ENCODE measurements around the gene OGFRL1.

The OGFRL1 gene

GRCh38 chr6:71345476-71346333, 57.1 kb downstream of the OGFRL1 start:
- H3K4me1 ChIP-seq (ENCODE audit: control insufficient read depth, insufficient read depth, low read length, poor library complexity, severe bottlenecking), result no peaks in the 10 kb centered on the region
- H3K27me3 ChIP-seq (replicated peaks; ENCODE audit: control insufficient read depth, insufficient read depth, low read length, poor library complexity, severe bottlenecking), result no peaks in the 10 kb centered on the region
- H3K9me3 ChIP-seq (ENCODE audit: control insufficient read depth, low read length), result no peaks in the 10 kb centered on the region
- H3K36me3 ChIP-seq (ENCODE audit: control insufficient read depth, insufficient read depth, low read length), result no peaks in the 10 kb centered on the region
- no peak overlapping the region for H3K4me3 ChIP-seq (ENCODE audit: insufficient read depth, low read depth, low read length, poor library complexity, severe bottlenecking)
- H3K27ac ChIP-seq (ENCODE audit: insufficient read depth, low read length, poor library complexity, severe bottlenecking), result no peak overlapping the region
- DNase-seq, result no peak

- no peak overlapping the region for H3K4me3 ChIP-seq (ENCODE audit: insufficient read depth, low read depth, low read length, poor library complexity, severe bottlenecking)
- H3K9me3 ChIP-seq (ENCODE audit: control insufficient read depth, low read length), result no peaks in the 10 kb centered on the region
- no peaks in the 10 kb centered on the region for H3K36me3 ChIP-seq (ENCODE audit: control insufficient read depth, insufficient read depth, low read length)
- no peaks in the 10 kb centered on the region for H3K27me3 ChIP-seq (replicated peaks; ENCODE audit: control insufficient read depth, insufficient read depth, low read length, poor library complexity, severe bottlenecking)
- DNase-seq, result no peak
- H3K27ac ChIP-seq (ENCODE audit: insufficient read depth, low read length, poor library complexity, severe bottlenecking), result no peak overlapping the region
- no peaks in the 10 kb centered on the region for H3K4me1 ChIP-seq (ENCODE audit: control insufficient read depth, insufficient read depth, low read length, poor library complexity, severe bottlenecking)
These were observed 57.7 kb downstream of the OGFRL1 start for GRCh38 chr6:71346334-71346694.

DNA sequence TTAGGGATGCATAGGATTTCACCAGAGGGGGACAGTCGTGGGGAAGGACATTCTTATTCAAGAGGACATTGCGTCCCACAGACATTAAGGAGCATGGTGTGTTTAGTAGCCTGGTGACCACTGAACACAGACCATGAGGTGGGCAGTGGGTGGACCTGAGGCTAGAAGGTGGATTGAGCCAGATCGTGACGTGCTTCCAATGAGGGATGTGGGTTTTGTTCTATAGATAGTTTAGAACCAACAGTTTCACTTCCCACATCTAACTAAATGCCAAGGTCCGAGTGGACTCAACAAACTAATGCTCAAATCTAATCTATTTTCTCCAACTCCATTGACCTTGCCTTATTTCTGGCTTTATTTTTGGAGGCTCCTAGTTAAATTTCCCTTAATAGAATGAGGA, 58.5 kb downstream of the OGFRL1 start:
- no peaks in the 10 kb centered on the region for H3K27me3 ChIP-seq (replicated peaks; ENCODE audit: control insufficient read depth, insufficient read depth, low read length, poor library complexity, severe bottlenecking)
- H3K36me3 ChIP-seq (ENCODE audit: control insufficient read depth, insufficient read depth, low read length), result no peaks in the 10 kb centered on the region
- DNase-seq, result no peak
- H3K9me3 ChIP-seq (ENCODE audit: control insufficient read depth, low read length), result no peaks in the 10 kb centered on the region
- no peak overlapping the region for H3K4me3 ChIP-seq (ENCODE audit: insufficient read depth, low read depth, low read length, poor library complexity, severe bottlenecking)
- H3K4me1 ChIP-seq (ENCODE audit: control insufficient read depth, insufficient read depth, low read length, poor library complexity, severe bottlenecking), result no peaks in the 10 kb centered on the region
- no peak overlapping the region for H3K27ac ChIP-seq (ENCODE audit: insufficient read depth, low read length, poor library complexity, severe bottlenecking)

- H3K36me3 ChIP-seq (ENCODE audit: control insufficient read depth, insufficient read depth, low read length), result no peaks in the 10 kb centered on the region
- H3K4me1 ChIP-seq (ENCODE audit: control insufficient read depth, insufficient read depth, low read length, poor library complexity, severe bottlenecking), result no peaks in the 10 kb centered on the region
- H3K27me3 ChIP-seq (replicated peaks; ENCODE audit: control insufficient read depth, insufficient read depth, low read length, poor library complexity, severe bottlenecking), result no peaks in the 10 kb centered on the region
- DNase-seq, result no peak
- no peak overlapping the region for H3K27ac ChIP-seq (ENCODE audit: insufficient read depth, low read length, poor library complexity, severe bottlenecking)
- no peak overlapping the region for H3K4me3 ChIP-seq (ENCODE audit: insufficient read depth, low read depth, low read length, poor library complexity, severe bottlenecking)
- H3K9me3 ChIP-seq (ENCODE audit: control insufficient read depth, low read length), result no peaks in the 10 kb centered on the region
These were observed 60.8 kb downstream of the OGFRL1 start for GRCh38 chr6:71349395-71349794.

DNA sequence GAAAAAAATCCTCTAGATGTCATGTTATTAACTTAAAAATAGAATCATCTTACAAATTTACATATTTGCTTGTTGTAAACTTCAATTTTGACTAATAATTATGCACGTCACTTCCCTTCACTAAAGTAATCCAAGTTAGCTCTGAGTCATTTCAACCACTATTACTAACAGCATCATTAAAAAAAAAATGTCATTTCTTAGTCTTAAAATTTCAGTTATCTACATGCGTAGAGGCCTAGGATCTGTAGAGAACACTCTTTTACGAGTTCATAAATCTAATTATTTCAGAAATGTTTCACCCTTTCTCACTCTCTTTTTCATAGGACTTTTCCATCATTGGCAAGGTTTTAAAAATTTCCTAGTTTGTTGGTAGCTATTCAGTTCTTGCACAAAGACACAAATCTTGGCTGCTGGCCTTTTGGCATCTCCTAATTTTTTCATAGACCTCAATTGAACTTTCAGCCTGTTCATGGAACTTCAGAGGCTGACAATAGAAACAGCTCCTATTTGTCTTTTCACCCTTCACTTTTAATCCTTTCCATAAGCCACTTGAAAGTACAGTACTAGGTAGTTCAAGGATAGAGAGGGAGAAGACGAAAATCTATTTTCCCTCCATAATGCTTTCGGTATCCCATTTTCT, 61.5 kb downstream of the OGFRL1 start:
- DNase-seq, result no peak
- no peaks in the 10 kb centered on the region for H3K36me3 ChIP-seq (ENCODE audit: control insufficient read depth, insufficient read depth, low read length)
- H3K4me1 ChIP-seq (ENCODE audit: control insufficient read depth, insufficient read depth, low read length, poor library complexity, severe bottlenecking), result no peaks in the 10 kb centered on the region
- no peak overlapping the region for H3K27ac ChIP-seq (ENCODE audit: insufficient read depth, low read length, poor library complexity, severe bottlenecking)
- H3K4me3 ChIP-seq (ENCODE audit: insufficient read depth, low read depth, low read length, poor library complexity, severe bottlenecking), result no peak overlapping the region
- no peaks in the 10 kb centered on the region for H3K9me3 ChIP-seq (ENCODE audit: control insufficient read depth, low read length)
- H3K27me3 ChIP-seq (replicated peaks; ENCODE audit: control insufficient read depth, insufficient read depth, low read length, poor library complexity, severe bottlenecking), result no peaks in the 10 kb centered on the region

- Histone ChIP-seq H3K36me3 (ENCODE audit: control insufficient read depth, insufficient read depth, low read length) (no peaks in the 10 kb centered on the region), H3K4me3 (ENCODE audit: insufficient read depth, low read depth, low read length, poor library complexity, severe bottlenecking) (no peak overlapping the region), H3K27ac (ENCODE audit: insufficient read depth, low read length, poor library complexity, severe bottlenecking) (no peak overlapping the region), H3K4me1 (ENCODE audit: control insufficient read depth, insufficient read depth, low read length, poor library complexity, severe bottlenecking) (no peaks in the 10 kb centered on the region), H3K27me3 (replicated peaks; ENCODE audit: control insufficient read depth, insufficient read depth, low read length, poor library complexity, severe bottlenecking) (no peaks in the 10 kb centered on the region), H3K9me3 (ENCODE audit: control insufficient read depth, low read length) (no peaks in the 10 kb centered on the region)
- DNase-seq, result no peak
These were observed 62.6 kb downstream of the OGFRL1 start for GRCh38 chr6:71351190-71351589.

Measured in effector memory CD4-positive, alpha-beta T cell (primary cell).